Measurements from ENCODE around the gene ABHD16B. TPM values are rescaled to one million over a fixed set of nuclear protein-coding genes. Genes with fewer than 3 reads are reported as not detected.

ABHD16B gene
- not detected in 2 replicates for total RNA-seq

DNA sequence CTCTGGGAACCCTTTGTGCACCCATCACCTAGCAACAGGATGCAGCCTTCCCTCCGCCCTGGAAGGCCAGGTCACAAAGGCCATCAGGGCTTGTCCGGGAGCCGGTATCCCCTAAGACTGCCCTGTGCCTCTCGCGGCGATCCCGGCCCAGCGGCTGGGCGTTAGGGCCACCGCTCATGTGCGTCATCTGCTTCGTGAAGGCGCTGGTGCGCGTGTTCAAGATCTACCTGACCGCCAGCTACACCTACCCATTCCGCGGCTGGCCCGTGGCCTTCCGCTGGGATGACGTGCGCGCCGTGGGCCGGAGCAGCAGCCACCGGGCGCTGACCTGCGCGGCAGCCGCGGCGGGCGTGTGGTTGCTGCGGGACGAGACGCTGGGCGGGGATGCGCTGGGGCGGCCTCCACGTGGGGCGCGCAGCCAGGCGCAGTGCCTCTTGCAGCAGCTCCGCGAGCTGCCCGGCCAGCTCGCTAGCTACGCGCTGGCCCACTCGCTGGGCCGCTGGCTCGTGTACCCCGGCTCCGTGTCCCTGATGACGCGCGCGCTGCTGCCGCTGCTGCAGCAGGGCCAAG is at the start of gene ABHD16B:
TSS of gene ABHD16B (plus strand) at position 134 of the 570 bp plus-strand sequence. CDS start at position 177, 43 bp downstream.

DNA sequence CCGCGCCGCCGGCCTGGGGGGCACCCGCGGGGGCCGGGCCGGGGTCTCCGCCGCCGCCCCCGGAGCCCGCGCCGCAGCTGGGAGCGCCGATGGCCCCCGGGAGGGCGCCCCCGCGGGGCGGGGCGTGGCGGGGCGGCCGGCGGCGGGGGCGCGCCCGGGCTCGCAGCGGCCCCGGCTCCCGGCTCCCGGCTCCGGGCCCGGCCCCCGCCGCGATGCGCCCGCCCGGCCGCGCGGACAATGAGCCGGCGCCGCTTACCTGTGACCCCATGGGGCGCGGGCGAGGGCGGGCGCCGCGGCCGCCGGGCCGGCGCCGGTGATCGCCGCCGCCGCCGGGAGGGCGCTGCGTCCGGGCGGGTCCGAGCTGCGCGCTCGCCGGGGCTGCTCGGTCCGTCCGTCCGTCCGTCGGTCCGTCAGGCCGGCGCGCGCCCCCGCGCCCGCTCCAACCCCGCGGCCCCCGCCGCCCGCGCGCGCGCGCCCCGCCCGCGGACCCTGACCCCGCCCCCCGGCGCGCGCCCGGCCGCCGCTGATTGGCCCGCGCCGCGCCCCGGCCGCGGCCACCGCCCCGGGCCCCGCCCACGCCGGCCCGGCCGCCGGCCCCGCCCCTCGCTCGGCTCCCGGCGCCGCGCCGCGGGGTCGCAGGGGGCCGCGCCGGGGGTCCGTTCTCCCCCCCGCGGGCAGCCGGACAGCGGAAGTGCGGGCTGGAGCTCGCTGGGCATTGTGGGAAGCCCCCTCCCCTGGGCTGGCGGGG is 30.3 kb upstream of the ABHD16B start, which contains the start of gene ZBTB46:
TSS of gene ZBTB46 (minus strand) at position 424 of the 748 bp plus-strand sequence. CDS start 40,507 bp downstream, outside the sequence.

DNA sequence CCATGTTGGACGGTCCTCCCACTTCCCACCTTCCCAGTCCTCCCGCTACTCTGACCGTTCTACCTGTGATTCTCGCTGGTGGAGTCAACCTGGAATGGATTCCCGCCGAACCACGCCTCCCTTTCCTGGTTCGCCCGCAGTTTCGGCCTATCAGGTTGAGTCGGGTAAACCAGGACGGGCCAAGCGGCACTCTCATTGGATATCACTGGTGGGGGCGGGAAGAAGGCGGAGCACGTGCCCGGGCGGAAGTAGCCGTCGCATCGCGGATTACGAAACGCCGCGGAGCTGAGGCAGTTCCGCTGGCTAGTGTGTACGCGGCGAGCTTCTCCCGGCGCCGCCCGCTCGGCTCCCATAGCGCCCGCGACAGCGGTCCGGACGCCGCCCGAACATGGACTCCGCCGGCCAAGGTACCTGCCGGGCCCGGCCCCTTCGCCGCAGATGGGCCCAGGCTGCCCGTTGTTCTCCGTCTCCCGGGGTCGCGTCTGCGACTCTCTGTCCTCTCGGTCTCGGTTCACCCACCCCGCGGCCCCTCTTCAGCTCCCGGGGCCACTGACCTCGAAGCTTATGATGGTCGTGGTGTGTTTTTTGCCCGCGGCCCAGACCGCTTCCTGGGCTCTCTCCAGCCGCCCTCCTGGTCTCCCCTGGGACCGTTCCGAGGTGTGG is 3.8 kb downstream of the ABHD16B start, which contains the start of gene TPD52L2:
TSS of gene TPD52L2 (plus strand) at position 293 of the 663 bp plus-strand sequence. CDS start at position 389, 96 bp downstream.

DNA sequence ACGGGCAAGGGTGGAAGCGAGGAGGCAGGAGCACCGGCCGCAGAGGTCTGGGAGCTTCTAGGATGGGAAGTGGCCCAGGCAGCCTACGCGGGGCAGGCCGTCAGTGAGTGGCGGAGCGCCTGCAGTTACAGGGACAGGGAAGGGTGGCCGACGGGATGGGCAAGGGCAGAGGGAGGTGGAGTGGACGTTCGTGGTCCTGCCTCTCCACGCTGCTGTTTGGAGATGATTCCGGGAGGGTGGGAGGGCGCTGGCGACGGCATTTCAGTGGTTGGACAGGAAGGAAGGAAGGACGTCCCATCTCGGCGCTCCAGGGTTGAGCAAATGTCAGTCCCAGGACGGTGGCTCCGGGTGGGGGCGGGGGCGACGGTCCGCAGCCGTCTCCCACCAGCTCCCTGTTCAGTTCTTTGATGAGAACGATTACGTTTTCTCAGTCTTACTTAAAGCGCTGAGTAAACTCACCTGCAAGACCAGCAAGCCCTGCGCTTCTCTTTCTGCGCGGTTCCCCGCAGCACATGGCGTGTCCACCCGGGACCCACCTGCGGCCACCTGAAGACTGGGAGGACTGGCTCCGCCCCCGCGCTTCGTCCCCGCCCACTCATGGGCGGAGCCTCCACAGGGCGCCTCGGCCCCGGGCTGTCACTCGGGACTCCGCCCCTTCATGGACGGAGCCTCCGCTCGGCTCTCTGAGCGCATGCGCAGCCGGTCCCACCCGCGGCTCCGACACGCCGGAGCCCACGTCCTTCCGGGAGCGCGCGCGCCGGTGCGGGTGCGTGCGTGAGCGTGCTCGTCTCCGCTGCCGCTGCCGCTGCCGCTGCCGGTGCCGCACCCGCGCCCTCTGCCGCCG is 33.3 kb downstream of the ABHD16B start, which contains the start of gene DNAJC5:
TSS of gene DNAJC5 (plus strand) at position 769 of the 844 bp plus-strand sequence. CDS start 33,220 bp downstream, outside the sequence.

Other genes with a start within 250 kb of the ABHD16B start
- gene GMEB2, start 234.4 kb upstream of the ABHD16B start, total RNA-seq = 7.4 and 8.4 TPM in 2 replicates
- gene STMN3, start 208.1 kb upstream of the ABHD16B start, total RNA-seq = 2.1 and 2.3 TPM in 2 replicates
- 6.1 and 9.2 TPM in 2 replicates for gene RTEL1, start 203.2 kb upstream of the ABHD16B start, total RNA-seq
- gene TNFRSF6B, start 164.8 kb upstream of the ABHD16B start, total RNA-seq = 0.65 and 1.3 TPM in 2 replicates
- 30.2 and 35.4 TPM in 2 replicates for gene ARFRP1, start 153.5 kb upstream of the ABHD16B start, total RNA-seq
- gene ZGPAT, start 153.5 kb upstream of the ABHD16B start, total RNA-seq = 14.3 and 15.6 TPM in 2 replicates
- 1.6 and 2.2 TPM in 2 replicates for gene LIME1, start 124.8 kb upstream of the ABHD16B start, total RNA-seq
- gene SLC2A4RG, start 121.7 kb upstream of the ABHD16B start, total RNA-seq = 14.4 and 18.3 TPM in 2 replicates
- gene ZBTB46, start 30.2 kb upstream of the ABHD16B start, total RNA-seq = 4.6 and 9.7 TPM in 2 replicates
- 112 and 116 TPM in 2 replicates for gene TPD52L2, start 3.8 kb downstream of the ABHD16B start, total RNA-seq
- 49.6 and 68.2 TPM in 2 replicates for gene DNAJC5, start 33.6 kb downstream of the ABHD16B start, total RNA-seq
- gene UCKL1, start 94.9 kb downstream of the ABHD16B start, total RNA-seq = 14.5 and 15.9 TPM in 2 replicates
- 4.7 and 6.1 TPM in 2 replicates for gene ZNF512B, start 108.4 kb downstream of the ABHD16B start, total RNA-seq
- gene SAMD10, start 118.1 kb downstream of the ABHD16B start, total RNA-seq = 0.28 and 0.43 TPM in 2 replicates
- 57.0 and 63.9 TPM in 2 replicates for gene PRPF6, start 119.6 kb downstream of the ABHD16B start, total RNA-seq
- gene C20orf204, start 174.7 kb downstream of the ABHD16B start, total RNA-seq = 0.57 and 0.92 TPM in 2 replicates
- 0.18 TPM in 1 of 2 replicates, not detected in the other for gene SOX18, start 188.1 kb downstream of the ABHD16B start, total RNA-seq
- gene TCEA2, start 201.7 kb downstream of the ABHD16B start, total RNA-seq = 27.3 and 33.7 TPM in 2 replicates
- gene RGS19, start 218.0 kb downstream of the ABHD16B start, total RNA-seq = 7.3 and 7.8 TPM in 2 replicates
- 1.6 and 1.9 TPM in 2 replicates for gene OPRL1, start 218.6 kb downstream of the ABHD16B start, total RNA-seq
- gene LKAAEAR1, start 222.9 kb downstream of the ABHD16B start, total RNA-seq = 0.14 TPM in 1 of 2 replicates, not detected in the other
- not detected in 2 replicates for gene NPBWR2, start 246.1 kb downstream of the ABHD16B start, total RNA-seq